Fibroblast of upper back skin (primary cell): Measurements from ENCODE around the gene KCNAB2.

ENCODE experiments used
- DNase-seq: peaks from one replicate; pipeline ENCODE4 v3.0.0-alpha.2; 2013

KCNAB2 gene

GRCh38 chr1:6033986-6034749 is 11.5 kb upstream of the KCNAB2 start:
- no peak for DNase-seq

DNA sequence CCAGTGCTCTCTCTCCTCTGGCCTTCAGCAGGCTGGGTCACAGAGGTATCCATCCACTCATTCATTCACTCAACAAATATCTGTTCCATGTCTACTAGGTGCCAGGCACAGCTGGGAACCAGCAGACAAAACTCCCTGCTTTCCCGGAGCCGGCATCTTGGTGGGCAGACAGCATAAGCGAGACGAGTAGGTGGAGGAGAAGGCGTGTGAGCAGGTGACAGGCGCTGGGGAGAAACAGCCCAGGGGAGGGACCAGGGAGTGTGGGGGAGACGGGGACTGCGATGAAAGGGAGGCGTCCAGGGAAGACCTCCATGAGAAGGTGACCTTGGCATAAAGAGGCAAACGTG is 11.0 kb upstream of the KCNAB2 start:
- DNase-seq: no peak

DNA sequence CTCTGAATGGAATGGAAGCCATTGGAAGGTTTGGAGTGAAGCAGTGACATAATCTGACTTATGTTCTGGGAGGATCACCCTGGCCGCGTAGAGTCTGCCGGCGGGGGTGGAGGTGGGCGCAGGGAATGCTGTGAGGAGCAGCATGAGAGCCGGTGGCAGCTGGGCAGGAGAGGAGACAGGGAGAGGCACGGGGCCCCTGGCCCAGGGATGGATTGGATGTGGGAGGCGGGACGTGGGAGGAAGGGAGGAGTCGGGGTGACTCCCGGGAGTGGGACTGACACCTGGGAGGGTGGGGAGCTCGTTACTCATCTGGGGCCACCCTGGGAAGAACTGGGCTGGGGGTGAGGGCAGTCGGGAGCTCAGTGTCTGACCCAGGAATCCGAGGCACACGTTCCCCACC is 10.4 kb upstream of the KCNAB2 start:
- DNase-seq: no peak

GRCh38 chr1:6035719-6036118 is 10.0 kb upstream of the KCNAB2 start:
- no peak for DNase-seq

- peak; percentile 79 for DNase-seq
These were observed 8.3 kb upstream of the KCNAB2 start for GRCh38 chr1:6037338-6037762.

DNA sequence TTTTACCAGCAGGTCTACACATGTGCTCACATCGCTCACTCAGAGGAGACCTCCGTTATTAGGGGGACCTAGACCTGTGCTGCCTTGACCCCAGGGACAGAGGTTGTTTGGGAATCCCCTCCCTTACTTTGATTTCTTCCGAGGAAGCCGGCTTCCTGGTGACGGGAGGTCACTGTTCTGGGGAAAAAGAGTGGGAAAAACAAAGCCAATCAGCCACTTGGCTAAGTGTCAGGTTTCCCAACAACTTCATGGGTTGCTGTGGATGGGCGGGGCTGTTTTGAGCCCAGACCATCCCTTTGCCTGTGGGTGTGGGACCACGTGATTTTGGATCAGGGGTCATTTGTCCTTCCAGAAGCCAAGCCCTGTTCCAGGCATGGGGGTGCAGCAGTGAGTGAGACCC is 7.1 kb upstream of the KCNAB2 start:
- DNase-seq: no peak

- no peak for DNase-seq
These were observed 6.7 kb upstream of the KCNAB2 start for GRCh38 chr1:6039031-6039430.

GRCh38 chr1:6040444-6040843 is 5.2 kb upstream of the KCNAB2 start:
- DNase-seq: no peak

DNA sequence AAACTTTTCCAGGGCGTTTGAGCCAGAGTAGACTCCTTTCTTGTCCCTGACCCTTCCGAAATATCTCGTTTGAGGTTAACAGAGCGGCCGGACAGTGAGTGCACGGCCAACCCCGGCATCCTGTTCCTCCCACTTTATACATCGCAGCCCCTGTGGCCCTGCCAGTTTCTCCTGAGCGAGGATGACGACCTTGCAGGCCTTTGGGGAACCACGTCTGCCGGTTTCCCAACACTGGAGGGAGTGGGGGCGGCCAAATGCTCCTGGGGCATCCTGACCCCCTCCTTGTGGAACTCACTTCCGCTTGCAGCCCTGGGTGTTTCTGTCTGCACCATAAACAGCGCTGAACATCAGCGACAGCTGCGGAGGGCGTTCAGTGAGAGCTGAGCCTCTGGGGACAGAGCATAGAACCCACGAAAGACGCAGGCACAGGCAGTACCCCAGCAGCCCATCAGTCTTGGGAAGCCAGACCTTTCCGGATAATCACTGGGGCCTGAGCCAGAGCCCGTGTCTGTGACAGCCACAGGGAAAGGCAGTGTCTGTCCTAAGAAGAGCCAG is 4.8 kb upstream of the KCNAB2 start:
- no peak for DNase-seq

GRCh38 chr1:6041432-6042062 is 4.1 kb upstream of the KCNAB2 start:
- no peak for DNase-seq

- DNase-seq: no peak
These were observed 2.1 kb upstream of the KCNAB2 start for GRCh38 chr1:6043561-6043960.

- no peak for DNase-seq
These were observed 1.1 kb upstream of the KCNAB2 start for GRCh38 chr1:6044481-6045109.

DNA sequence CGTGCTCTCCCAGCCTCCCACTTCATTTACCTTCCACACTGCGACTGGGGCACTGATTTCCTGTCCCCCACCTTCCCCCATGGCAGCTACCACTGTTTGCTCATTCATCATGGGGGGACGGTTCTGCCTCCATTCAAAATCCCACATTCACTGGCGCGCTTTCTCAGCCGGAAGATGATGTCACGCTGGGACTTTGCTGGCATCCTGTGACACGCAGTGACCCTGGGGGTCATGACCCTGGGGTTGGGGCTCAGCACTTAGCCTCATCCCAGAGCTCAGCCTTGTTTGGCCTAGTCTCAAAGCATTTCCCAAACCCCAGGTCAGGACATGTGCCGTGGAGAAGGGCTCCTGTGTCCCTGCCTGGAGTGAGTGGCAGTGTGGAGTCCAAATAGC is 582 bp upstream of the KCNAB2 start:
- DNase-seq: no peak

DNA sequence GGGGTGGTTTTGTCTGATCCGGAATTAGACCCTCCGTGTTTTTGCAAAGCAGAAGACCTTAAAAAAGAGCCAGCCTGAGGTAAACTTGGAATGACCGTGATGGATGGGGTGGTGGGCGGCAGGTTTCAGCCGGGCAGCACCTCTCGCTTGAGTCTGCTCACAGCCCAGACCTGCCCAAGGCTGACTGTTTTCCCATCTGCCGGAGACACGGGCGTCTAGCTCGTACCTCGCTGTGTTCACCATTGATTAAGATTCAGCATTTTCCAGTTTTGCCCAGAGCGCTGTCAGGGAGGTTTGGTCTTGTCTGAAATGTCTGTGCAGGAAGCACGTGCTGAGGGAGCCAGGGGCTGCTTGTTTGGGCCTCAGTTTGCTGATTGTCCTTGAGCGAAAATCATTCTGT is 591 bp downstream of the KCNAB2 start:
- DNase-seq: no peak

DNA sequence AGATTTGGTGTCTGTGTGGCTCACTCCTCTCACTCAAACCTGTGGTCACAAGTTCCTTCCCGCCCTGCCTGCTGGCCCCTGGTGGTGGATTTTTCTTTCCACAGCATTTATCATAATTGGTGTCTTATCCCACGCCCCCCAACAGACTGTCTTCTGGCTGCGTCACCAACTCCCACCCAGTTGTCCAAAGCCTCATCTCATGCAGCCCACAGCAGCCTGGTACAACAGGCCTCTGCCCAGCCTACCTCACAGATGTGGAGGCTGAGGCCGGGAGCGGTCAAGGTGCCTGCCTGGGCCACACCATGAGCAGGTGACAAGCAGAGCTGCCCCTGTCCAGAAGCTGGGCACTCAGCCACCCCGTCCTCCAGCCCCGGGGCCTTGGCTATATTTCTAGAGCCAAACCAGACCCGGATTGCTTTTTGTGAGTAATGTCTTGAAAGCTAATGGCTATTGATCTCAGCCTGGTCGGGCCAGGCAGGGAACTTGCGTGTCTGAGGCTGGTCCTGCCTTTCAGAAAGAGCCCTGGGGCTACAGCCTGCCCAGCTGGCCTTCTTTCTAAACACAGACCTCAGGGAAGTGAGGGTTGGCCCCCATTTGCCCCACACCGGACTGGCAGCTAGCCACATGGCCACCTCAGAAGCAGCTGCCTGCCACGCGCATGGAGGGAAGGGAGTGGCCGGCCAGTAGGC is 2.6 kb downstream of the KCNAB2 start:
- DNase-seq: no peak

- DNase-seq: no peak
These were observed 3.7 kb downstream of the KCNAB2 start for GRCh38 chr1:6049419-6049818.

DNA sequence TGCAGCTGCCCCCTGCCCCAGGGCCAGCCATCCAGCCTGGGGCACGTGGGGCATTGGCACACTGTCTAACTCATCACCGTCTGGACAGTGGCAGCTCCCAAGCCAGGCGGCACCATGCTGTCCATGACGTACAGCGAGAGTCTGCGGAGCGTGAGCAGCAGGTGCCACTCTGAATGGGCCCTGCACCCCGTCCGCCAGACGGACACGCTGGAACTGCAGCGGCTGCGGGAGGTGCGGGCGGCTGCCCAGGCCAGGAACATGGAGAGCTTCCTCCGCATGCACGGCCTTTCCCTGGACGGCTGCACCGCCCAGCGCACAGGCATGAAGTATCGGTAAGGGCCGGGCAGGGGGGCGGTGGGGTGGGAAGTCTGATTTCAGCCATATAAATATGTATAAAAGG is 5.7 kb downstream of the KCNAB2 start:
- no peak for DNase-seq

DNA sequence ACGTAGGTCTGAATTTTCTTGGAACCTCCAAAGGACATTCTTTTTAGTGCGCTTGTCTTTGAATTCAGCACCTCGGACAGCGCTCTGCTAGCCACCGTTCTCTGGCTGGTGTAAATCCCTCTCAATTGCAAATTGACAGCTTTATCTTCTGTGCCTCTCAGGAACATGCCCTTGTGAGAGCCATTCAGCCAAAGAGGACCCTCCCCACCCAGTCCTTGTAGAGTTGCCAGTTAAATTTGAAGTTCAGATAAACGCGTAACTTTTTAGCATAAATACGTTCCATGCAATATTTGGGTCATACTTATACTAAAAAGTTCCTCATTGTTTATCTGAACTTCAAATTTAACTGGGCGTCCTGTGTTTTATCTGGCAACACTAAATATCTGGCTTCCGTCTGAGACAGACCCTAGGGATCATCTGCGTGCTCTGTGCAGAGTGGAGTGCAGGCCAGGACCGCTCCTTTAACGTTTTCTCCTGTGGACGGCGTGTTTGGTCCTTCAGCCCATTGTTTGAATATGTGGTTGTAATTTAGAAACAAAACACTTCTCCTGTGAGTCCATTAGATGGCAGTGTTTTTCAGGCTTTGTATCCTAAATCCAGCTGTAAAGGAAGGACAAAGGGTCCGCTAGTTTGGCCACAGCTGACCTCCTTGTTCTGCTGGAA is 7.0 kb downstream of the KCNAB2 start:
- DNase-seq: peak; percentile 68

DNA sequence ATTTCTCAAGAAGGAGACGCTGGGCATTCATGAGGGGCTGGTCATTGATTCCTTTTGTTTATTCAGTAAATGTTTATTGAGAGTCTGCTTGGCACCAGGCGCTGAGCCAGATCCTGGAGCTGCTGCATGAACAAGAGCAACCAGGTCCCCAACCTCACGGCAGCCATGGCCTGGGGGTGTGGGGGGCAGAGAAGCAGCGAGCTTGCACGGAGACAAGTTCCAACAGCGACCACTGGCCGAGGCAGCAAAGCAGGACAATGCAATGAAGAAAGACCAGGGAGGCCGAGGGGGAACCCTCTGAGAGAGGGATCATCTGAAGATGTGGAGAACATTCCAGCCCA is 7.5 kb downstream of the KCNAB2 start:
- DNase-seq: no peak

DNA sequence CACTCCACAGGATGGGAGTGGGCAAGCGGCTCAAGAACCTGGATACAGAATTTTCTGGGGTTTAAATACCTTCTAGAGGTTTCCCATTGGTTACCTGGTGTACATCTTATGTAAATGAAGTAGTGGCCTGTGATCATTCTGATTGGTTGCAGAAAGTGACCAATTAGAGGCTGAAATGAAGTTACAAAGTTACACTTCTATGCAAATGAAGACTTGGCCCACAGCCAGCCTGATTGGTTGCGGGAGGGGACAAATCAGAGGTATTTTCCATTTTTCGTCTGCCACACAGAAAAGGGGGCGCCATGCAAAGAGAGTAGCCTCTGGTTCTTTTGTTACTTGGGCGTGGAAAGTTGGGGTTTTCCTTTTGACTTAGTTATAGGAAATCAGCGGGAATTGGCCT is 8.9 kb downstream of the KCNAB2 start:
- no peak for DNase-seq

DNA sequence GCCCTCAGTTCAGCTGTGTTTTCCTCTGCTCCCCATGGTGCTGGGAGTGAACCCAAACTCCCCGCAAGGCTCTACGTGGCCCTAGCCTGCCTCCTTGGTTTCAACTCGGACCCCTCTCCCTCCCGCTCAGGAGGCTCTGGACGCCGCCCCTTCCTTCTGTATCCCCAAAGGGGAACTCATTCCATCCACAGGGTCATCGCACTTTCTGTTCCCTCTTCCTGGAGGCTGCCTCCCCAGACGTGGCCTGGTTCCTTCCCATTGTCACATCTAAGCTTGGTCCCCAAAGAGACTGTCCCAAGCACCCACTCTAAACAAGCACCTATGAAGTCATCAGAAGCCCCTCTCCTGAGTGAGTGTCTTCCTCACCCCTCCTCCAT is 10.9 kb downstream of the KCNAB2 start:
- DNase-seq: no peak

- DNase-seq: no peak
These were observed 11.6 kb downstream of the KCNAB2 start for GRCh38 chr1:6057170-6057845.

GRCh38 chr1:6059866-6060265 is 14.2 kb downstream of the KCNAB2 start:
- no peak for DNase-seq
